DND-41 (cell line): ENCODE measurements around the gene KRTAP3-2.

ENCODE experiments used
- ATAC-seq: fragments of 200-7000 bp; cut with Tn5 transposase; 3 replicates; pipeline ENCODE4 v1.9.1; 2021; ENCODE audit warnings: low read depth; ENCODE audit not compliant: insufficient read depth
- DNase-seq: peaks from one replicate; pipeline ENCODE4 v3.0.0-alpha.2; 2020
- H2AFZ ChIP-seq: 2 replicates; pipeline ENCODE4 v1.6.0; 2012; ENCODE audit warnings: low read depth, low read length
- H3K27ac ChIP-seq: 2 replicates; pipeline ENCODE4 v1.5.1; 2012; ENCODE audit warnings: low read length, inconsistent platforms
- H3K27me3 ChIP-seq: fragments of 200-600 bp; sonication (generic); 2 replicates; pipeline ENCODE4 v1.6.0; 2012; ENCODE audit warnings: low read length, mild to moderate bottlenecking, inconsistent platforms; ENCODE audit not compliant: insufficient read depth, poor library complexity
- H3K36me3 ChIP-seq: 2 replicates; pipeline ENCODE4 v1.5.1; 2012; ENCODE audit warnings: low read length, inconsistent platforms; ENCODE audit not compliant: insufficient read depth
- H3K4me1 ChIP-seq: 2 replicates; pipeline ENCODE4 v1.5.1; 2012; ENCODE audit warnings: mild to moderate bottlenecking, low read length; ENCODE audit not compliant: insufficient read depth
- H3K4me2 ChIP-seq: 2 replicates; pipeline ENCODE4 v1.6.0; 2012; ENCODE audit warnings: mild to moderate bottlenecking, moderate library complexity, low read length, inconsistent platforms; ENCODE audit not compliant: insufficient read depth
- H3K4me3 ChIP-seq, 2 experiments: fragments of 200-600 bp in 1 of 2; shearing (Covaris generic) in 1 of 2; 2 replicates each; pipeline ENCODE4 v1.5.1; 2012 to 2016; ENCODE audit warnings: inconsistent platforms in 2 of 2, low read length in 2 of 2, mild to moderate bottlenecking in 2 of 2, low read depth in 1 of 2, moderate library complexity in 1 of 2
- H3K79me2 ChIP-seq: 2 replicates; pipeline ENCODE4 v1.6.0; 2012; ENCODE audit warnings: low read length, inconsistent platforms; ENCODE audit not compliant: insufficient read depth
- H3K9ac ChIP-seq: 2 replicates; pipeline ENCODE4 v1.6.0; 2012; ENCODE audit warnings: low read depth, mild to moderate bottlenecking, inconsistent platforms, low read length, moderate library complexity
- H3K9me3 ChIP-seq: 2 replicates; pipeline ENCODE4 v1.5.1; 2012; ENCODE audit warnings: low read length, moderate library complexity, mild to moderate bottlenecking, inconsistent platforms; ENCODE audit not compliant: insufficient read depth, severe bottlenecking
- H4K20me1 ChIP-seq: 2 replicates; pipeline ENCODE4 v1.6.0; 2012; ENCODE audit warnings: low read length; ENCODE audit not compliant: insufficient read depth
- EZH2 ChIP-seq: IDR thresholded peaks from 3 replicates; pipeline ENCODE4 v1.6.1; 2012; ENCODE audit warnings: borderline replicate concordance, low read depth, mild to moderate bottlenecking, moderate library complexity, low read length, inconsistent platforms; ENCODE audit not compliant: severe bottlenecking
- TF ChIP-seq, protein P1 (sequence below): IDR thresholded peaks from 2 replicates; pipeline ENCODE4 v1.5.1; 2012; ENCODE audit warnings: borderline replicate concordance, low read length, moderate library complexity, mild to moderate bottlenecking; ENCODE audit not compliant: poor library complexity, severe bottlenecking; ENCODE audit errors: extremely low read depth

Gene KRTAP3-2

GRCh38 chr17:41012326-41013120 lies 12.8 kb upstream of the KRTAP3-2 start:
- H3K4me3 ChIP-seq: no peak overlapping the region
- no peaks in the 10 kb centered on the region for H3K79me2 ChIP-seq
- no peak for DNase-seq
- no peaks in the 10 kb centered on the region for H4K20me1 ChIP-seq
- no peak overlapping the region for H3K4me2 ChIP-seq
- H3K36me3 ChIP-seq: no peaks in the 10 kb centered on the region
- H2AFZ ChIP-seq: no peak overlapping the region
- TF ChIP-seq EZH2: no peak
- TF ChIP-seq, protein P1, sequence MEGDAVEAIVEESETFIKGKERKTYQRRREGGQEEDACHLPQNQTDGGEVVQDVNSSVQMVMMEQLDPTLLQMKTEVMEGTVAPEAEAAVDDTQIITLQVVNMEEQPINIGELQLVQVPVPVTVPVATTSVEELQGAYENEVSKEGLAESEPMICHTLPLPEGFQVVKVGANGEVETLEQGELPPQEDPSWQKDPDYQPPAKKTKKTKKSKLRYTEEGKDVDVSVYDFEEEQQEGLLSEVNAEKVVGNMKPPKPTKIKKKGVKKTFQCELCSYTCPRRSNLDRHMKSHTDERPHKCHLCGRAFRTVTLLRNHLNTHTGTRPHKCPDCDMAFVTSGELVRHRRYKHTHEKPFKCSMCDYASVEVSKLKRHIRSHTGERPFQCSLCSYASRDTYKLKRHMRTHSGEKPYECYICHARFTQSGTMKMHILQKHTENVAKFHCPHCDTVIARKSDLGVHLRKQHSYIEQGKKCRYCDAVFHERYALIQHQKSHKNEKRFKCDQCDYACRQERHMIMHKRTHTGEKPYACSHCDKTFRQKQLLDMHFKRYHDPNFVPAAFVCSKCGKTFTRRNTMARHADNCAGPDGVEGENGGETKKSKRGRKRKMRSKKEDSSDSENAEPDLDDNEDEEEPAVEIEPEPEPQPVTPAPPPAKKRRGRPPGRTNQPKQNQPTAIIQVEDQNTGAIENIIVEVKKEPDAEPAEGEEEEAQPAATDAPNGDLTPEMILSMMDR: no peak
- ATAC-seq: no peak
- H3K27ac ChIP-seq: no peak overlapping the region
- no peaks in the 10 kb centered on the region for H3K9me3 ChIP-seq
- H3K9ac ChIP-seq: no peak overlapping the region
- peaks cover 20% of the 10 kb centered on the region for H3K27me3 ChIP-seq
- H3K4me1 ChIP-seq: no peaks in the 10 kb centered on the region

- Histone ChIP-seq H3K9me3 (no peaks in the 10 kb centered on the region), H3K79me2 (no peaks in the 10 kb centered on the region), H3K4me2 (no peak overlapping the region), H3K4me3 (no peak overlapping the region), H2AFZ (no peak overlapping the region), H3K4me1 (no peaks in the 10 kb centered on the region), H3K27ac (no peak overlapping the region), H3K9ac (no peak overlapping the region), H4K20me1 (no peaks in the 10 kb centered on the region), H3K36me3 (no peaks in the 10 kb centered on the region), H3K27me3 (peaks cover 24% of the 10 kb centered on the region)
- no peak for ATAC-seq
- DNase-seq: no peak
- no peak for TF ChIP-seq EZH2
- TF ChIP-seq, protein P1: no peak
These were observed 10.7 kb upstream of the KRTAP3-2 start for GRCh38 chr17:41010441-41010840.

DNA sequence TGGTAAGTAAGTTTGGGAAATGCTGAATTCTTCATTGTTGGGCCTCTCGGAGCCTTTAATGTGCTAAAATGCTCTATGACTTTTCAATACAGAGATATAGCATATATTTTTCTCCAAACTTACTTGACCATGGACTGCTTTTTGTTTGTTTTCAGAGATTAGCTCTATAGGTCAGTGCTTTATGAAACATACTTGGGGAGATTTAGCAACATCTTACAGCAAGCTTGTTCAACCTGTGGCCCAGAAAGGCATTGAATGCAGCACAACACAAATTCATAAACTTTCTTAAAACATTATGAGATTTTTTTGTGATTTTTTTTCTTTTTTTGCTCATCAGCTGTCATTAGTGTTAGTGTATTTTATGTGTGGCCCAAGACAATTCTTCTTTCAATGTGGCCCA lies 10.2 kb upstream of the KRTAP3-2 start:
- no peak overlapping the region for H3K27ac ChIP-seq
- H4K20me1 ChIP-seq: no peaks in the 10 kb centered on the region
- TF ChIP-seq EZH2: no peak
- TF ChIP-seq, protein P1: no peak
- ATAC-seq (no peak), DNase-seq (no peak)
- no peaks in the 10 kb centered on the region for H3K4me1 ChIP-seq
- no peaks in the 10 kb centered on the region for H3K9me3 ChIP-seq
- no peak overlapping the region for H3K4me2 ChIP-seq
- no peak overlapping the region for H3K9ac ChIP-seq
- no peaks in the 10 kb centered on the region for H3K36me3 ChIP-seq
- H3K27me3 ChIP-seq: peaks cover 24% of the 10 kb centered on the region
- H3K79me2 ChIP-seq: no peaks in the 10 kb centered on the region
- no peak overlapping the region for H2AFZ ChIP-seq
- H3K4me3 ChIP-seq: no peak overlapping the region
